Esophagus (tissue), 2 donors: ENCODE results near the gene ZNF423. TPM values are rescaled to one million over a fixed set of nuclear protein-coding genes. Genes with fewer than 3 reads are reported as not detected.
A peak's percentile ranks its signal among the peaks of the same experiment; 100 is the strongest.

Source experiments
- H3K27ac ChIP-seq, 2 donors: one replicate each; pipeline ENCODE4 v1.5.1; 2013; ENCODE audit warnings: low read depth in 2 of 2, mild to moderate bottlenecking in 2 of 2, inconsistent platforms in 1 of 2, low read length in 1 of 2, moderate library complexity in 1 of 2
- H3K27me3 ChIP-seq, 2 donors: one replicate each; pipeline ENCODE4 v1.6.1; 2013; ENCODE audit warnings: low read length in 2 of 2, control low read depth in 1 of 2, mild to moderate bottlenecking in 1 of 2; ENCODE audit not compliant: insufficient read depth in 2 of 2, control insufficient read depth in 1 of 2
- H3K36me3 ChIP-seq, 2 donors: one replicate each; pipeline ENCODE4 v1.6.1; 2013; ENCODE audit warnings: low read length in 1 of 2; ENCODE audit not compliant: control insufficient read depth in 2 of 2, insufficient read depth in 2 of 2
- H3K4me1 ChIP-seq, 2 donors: one replicate each; pipeline ENCODE4 v1.6.1; 2013; ENCODE audit warnings: low read length in 1 of 2; ENCODE audit not compliant: control insufficient read depth in 2 of 2, insufficient read depth in 2 of 2
- H3K4me3 ChIP-seq, 2 donors: one replicate each; pipeline ENCODE4 v1.5.1; 2013; ENCODE audit warnings: low read length in 2 of 2, mild to moderate bottlenecking in 2 of 2, low read depth in 1 of 2, moderate library complexity in 1 of 2
- H3K9me3 ChIP-seq, 2 donors: one replicate each; pipeline ENCODE4 v1.6.1; 2013; ENCODE audit warnings: mild to moderate bottlenecking in 2 of 2, low read depth in 1 of 2, low read length in 1 of 2, moderate library complexity in 1 of 2; ENCODE audit not compliant: control insufficient read depth in 2 of 2, insufficient read depth in 1 of 2
- WGBS, 2 donors: extraction: QIAGEN DNeasy Blood & Tissue Kit; methylation state at CpG; one replicate each; pipeline ENCODE4 v1.1.7; 2013; 5-methylcytosine and 5-hydroxymethylcytosine counted together
- polyA plus RNA-seq, 2 donors: library from polyadenylated mRNA; stranded (reverse); fragments of 200-250 nt; gene quantifications; one replicate each; pipeline ENCODE4 v1.2.3, GENCODE V29; 2013
- donor health status: healthy with polysubstance abuse.
- donor health status: Bipolar disorder and iron deficiency.

ZNF423 gene
- polyA plus RNA-seq, 2 donors, result 0.53 to 0.67 TPM

DNA sequence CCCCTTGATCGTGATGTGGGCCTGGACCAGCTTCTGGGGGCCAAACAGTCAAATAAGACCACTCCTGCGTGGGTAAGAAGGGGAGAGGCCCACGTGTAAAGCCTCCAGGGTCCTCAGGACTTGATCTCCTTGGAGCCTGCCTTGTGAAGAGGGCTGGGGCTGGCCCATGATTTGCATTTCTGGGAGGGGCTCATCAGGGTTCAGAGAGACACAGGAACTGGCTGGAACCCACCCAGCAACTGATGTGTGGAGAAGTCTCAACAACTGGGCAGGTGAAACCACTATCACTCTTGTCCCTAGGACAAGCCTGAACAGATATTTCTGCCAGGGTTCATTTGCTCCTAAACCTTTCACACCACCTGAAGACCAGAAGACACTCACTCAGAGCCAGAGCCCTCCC, 214.7 kb downstream of the ZNF423 start:
- Histone ChIP-seq H3K4me3 (no peak overlapping the region), H3K36me3 (no peaks in the 10 kb centered on the region), H3K4me1 (peaks cover 0 to 4% of the 10 kb centered on the region in 2 donors), H3K27ac (no peak overlapping the region), H3K9me3 (no peaks in the 10 kb centered on the region), H3K27me3 (no peaks in the 10 kb centered on the region)
- WGBS, 2 donors, result 66 to 81% methylated on average over 3 of the region's 3 CpGs

DNA sequence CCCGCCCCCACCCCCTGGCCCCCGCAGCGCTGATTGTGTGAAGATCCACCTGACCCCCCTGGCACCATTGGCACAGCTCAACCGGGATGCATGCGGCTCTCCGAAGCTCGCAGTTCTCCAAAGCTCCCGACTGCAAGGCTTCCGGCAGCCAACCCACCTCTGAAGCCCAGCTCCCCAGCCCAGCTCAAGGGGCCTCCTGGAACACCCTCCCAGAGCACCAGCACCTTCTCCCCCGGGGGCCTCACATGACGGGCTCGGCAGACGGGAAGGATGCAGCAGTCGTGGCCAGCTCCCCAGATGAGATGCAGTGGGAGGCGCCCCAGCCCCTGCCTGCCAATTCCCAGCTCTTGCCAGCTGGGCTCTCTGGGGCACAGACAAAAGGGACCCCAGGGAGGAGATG, 215.3 kb downstream of the ZNF423 start:
- H3K9me3 ChIP-seq, result no peaks in the 10 kb centered on the region
- H3K36me3 ChIP-seq, result no peaks in the 10 kb centered on the region
- 33 to 46% methylated on average over 14 to 15 of the region's 15 CpGs for WGBS, 2 donors
- H3K4me3 ChIP-seq, result no peak overlapping the region
- H3K27me3 ChIP-seq, result no peaks in the 10 kb centered on the region
- H3K27ac ChIP-seq, result no peak overlapping the region
- H3K4me1 ChIP-seq, result peaks cover 0 to 4% of the 10 kb centered on the region in 2 donors

DNA sequence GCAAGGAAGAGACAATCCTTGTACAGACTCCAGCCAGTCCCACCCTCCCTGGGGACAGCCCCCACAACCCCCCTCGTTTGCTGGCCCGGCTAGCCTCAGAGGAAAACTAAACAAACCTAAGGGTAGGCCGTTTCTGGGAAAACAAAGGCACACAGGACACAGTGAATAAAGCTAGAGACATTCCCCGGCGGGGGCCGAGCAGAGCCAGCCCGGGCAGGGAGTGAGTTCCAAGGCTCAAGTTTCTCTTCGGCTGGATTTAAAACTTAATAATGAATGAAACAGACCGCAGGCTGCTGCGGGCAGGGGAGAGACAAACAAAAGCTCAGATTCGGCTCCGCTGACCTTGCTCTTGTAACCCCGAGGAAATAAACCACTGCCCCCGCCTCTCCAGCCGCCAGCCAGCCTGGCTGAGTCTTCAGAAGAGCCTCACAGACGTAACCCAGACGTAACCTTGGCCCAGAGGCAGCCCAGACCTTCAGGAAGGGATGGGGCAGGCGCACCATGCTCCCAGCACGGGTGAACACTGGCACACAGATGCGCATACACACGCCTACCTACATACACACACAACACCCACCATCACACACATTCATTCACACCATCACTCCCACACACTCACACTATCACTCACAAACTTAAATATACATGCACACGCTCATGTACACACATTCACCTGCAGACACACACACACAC, 216.0 kb downstream of the ZNF423 start:
- Histone ChIP-seq H3K9me3 (no peaks in the 10 kb centered on the region), H3K36me3 (no peaks in the 10 kb centered on the region), H3K27ac (peak overlapping the region; percentile 6 to 27), H3K4me3 (no peak overlapping the region), H3K27me3 (no peaks in the 10 kb centered on the region), H3K4me1 (peaks cover 0 to 4% of the 10 kb centered on the region in 2 donors)
- 24 to 34% methylated on average over 22 of the region's 22 CpGs for WGBS, 2 donors

GRCh38 chr16:49638673-49639610, 217.0 kb downstream of the ZNF423 start:
- H3K27me3 ChIP-seq, result no peaks in the 10 kb centered on the region
- H3K4me1 ChIP-seq, result peaks cover 0 to 4% of the 10 kb centered on the region in 2 donors
- H3K4me3 ChIP-seq, result no peak overlapping the region
- no peaks in the 10 kb centered on the region for H3K36me3 ChIP-seq
- H3K9me3 ChIP-seq, result no peaks in the 10 kb centered on the region
- 68 to 71% methylated on average over 23 of the region's 23 CpGs for WGBS, 2 donors
- peak overlapping the region; percentile 6 to 27 for H3K27ac ChIP-seq

GRCh38 chr16:49637933-49638672, 217.8 kb downstream of the ZNF423 start:
- no peaks in the 10 kb centered on the region for H3K36me3 ChIP-seq
- H3K27me3 ChIP-seq, result no peaks in the 10 kb centered on the region
- 93 to 95% methylated on average over 42 of the region's 42 CpGs for WGBS, 2 donors
- peaks cover 0 to 4% of the 10 kb centered on the region in 2 donors for H3K4me1 ChIP-seq
- no peak overlapping the region for H3K4me3 ChIP-seq
- H3K9me3 ChIP-seq, result no peaks in the 10 kb centered on the region
- no peak overlapping the region for H3K27ac ChIP-seq

DNA sequence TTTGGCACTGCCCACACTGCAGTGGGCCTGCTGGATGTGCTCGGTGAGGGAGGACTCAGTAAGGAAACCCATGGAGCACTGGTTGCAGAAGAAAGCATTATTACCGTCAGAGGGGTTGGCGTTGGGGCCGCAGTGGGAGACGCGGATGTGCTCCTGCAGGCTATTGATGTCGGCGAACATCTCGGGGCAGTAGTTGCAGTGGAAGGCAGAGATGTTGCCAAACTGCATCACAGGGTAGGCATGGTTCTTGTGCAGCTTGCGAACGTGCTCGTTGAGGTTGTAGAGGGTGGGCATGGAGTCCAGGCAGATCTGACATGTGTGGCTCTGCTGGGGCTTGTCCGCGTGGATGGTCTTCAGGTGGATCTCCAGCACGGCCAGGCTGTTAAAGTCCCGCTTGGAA, 218.4 kb downstream of the ZNF423 start:
- H3K27me3 ChIP-seq, result no peaks in the 10 kb centered on the region
- H3K4me1 ChIP-seq, result peaks cover 0 to 4% of the 10 kb centered on the region in 2 donors
- WGBS, 2 donors, result 95 to 97% methylated on average over 16 of the region's 16 CpGs
- no peaks in the 10 kb centered on the region for H3K9me3 ChIP-seq
- H3K4me3 ChIP-seq, result no peak overlapping the region
- no peak overlapping the region for H3K27ac ChIP-seq
- no peaks in the 10 kb centered on the region for H3K36me3 ChIP-seq

- Histone ChIP-seq H3K4me1 (peaks cover 0 to 4% of the 10 kb centered on the region in 2 donors), H3K27ac (no peak overlapping the region), H3K4me3 (no peak overlapping the region), H3K36me3 (no peaks in the 10 kb centered on the region), H3K9me3 (no peaks in the 10 kb centered on the region), H3K27me3 (no peaks in the 10 kb centered on the region)
- 91 to 97% methylated on average over 14 of the region's 14 CpGs for WGBS, 2 donors
Observed at GRCh38 chr16:49636608-49637007, 219.3 kb downstream of the ZNF423 start.

- no peaks in the 10 kb centered on the region for H3K9me3 ChIP-seq
- 94 to 95% methylated on average over 57 to 58 of the region's 58 CpGs for WGBS, 2 donors
- H3K27me3 ChIP-seq, result no peaks in the 10 kb centered on the region
- peaks cover 0 to 4% of the 10 kb centered on the region in 2 donors for H3K4me1 ChIP-seq
- no peak overlapping the region for H3K4me3 ChIP-seq
- no peaks in the 10 kb centered on the region for H3K36me3 ChIP-seq
- no peak overlapping the region for H3K27ac ChIP-seq
Observed at GRCh38 chr16:49635591-49636581, 220.0 kb downstream of the ZNF423 start.
